Gastrocnemius medialis (tissue), 4 donors: Measurements from ENCODE around the gene GGT6.
"Not testable (repeated sequence)": the region's sequence is repeated elsewhere in the genome, so short reads cannot be mapped to it uniquely, and the experiment has no call there.

Experiments
- POLR2A ChIP-seq, 2 donors: fragments of 450-650 bp; IDR thresholded peaks; one replicate each; pipeline ENCODE4 v1.6.1; 2017; ENCODE audit warnings: antibody characterized with exemption in 2 of 2, mild to moderate bottlenecking in 2 of 2, moderate library complexity in 2 of 2
- TF ChIP-seq, protein P1 (sequence below), 5 experiments: fragments of 450-650 bp in 3 of 5; fragments of 200-600 bp in 2 of 5; sonication (generic) in 2 of 5; IDR thresholded peaks in 4 of 5; conservative IDR thresholded peaks in 1 of 5; 1 replicate in 4 of 5; 2 replicates in 1 of 5; pipeline ENCODE4 v1.5.1; 2016 to 2019; ENCODE audit warnings: antibody characterized with exemption in 5 of 5, mild to moderate bottlenecking in 3 of 5, moderate library complexity in 3 of 5

DNA sequence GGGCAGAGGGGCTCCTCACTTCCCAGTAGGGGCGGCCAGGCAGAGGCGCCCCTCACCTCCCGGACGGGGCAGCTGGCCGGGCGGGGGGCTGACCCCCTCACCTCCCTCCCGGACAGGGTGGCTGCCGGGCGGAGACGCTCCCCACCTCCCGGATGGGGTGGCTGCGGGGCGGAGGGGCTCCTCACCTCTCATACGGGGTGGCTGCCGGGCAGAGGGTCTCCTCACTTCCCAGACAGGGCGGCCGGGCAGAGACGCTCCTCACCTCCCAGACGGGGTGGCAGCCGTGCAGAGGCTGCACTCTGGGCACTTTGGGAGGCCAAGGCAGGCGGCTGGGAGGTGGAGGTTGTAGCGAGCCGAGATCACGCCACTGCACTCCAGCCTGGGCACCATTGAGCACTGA lies 18.0 kb upstream of the GGT6 start:
- TF ChIP-seq, protein P1, sequence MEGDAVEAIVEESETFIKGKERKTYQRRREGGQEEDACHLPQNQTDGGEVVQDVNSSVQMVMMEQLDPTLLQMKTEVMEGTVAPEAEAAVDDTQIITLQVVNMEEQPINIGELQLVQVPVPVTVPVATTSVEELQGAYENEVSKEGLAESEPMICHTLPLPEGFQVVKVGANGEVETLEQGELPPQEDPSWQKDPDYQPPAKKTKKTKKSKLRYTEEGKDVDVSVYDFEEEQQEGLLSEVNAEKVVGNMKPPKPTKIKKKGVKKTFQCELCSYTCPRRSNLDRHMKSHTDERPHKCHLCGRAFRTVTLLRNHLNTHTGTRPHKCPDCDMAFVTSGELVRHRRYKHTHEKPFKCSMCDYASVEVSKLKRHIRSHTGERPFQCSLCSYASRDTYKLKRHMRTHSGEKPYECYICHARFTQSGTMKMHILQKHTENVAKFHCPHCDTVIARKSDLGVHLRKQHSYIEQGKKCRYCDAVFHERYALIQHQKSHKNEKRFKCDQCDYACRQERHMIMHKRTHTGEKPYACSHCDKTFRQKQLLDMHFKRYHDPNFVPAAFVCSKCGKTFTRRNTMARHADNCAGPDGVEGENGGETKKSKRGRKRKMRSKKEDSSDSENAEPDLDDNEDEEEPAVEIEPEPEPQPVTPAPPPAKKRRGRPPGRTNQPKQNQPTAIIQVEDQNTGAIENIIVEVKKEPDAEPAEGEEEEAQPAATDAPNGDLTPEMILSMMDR (IDR thresholded peaks at IDR 0.05 in 4 of 5, conservative IDR thresholded peaks at IDR 0.05 in 1 of 5) = not testable (repeated sequence)
- TF ChIP-seq POLR2A (IDR thresholded peaks at IDR 0.05) = not testable (repeated sequence)
